ENCODE data around the gene ABCC5.
A peak's percentile ranks its signal among the peaks of the same experiment; 100 is the strongest.

Gene ABCC5

GRCh38 chr3:183892610-183893214 is 125.0 kb downstream of the ABCC5 start:
- DNase-seq (ENCODE audit: low read depth), result no peak

- no peak for DNase-seq (ENCODE audit: low read depth)
Observed at GRCh38 chr3:183885766-183886165, 131.9 kb downstream of the ABCC5 start.

- peak; percentile 82 for DNase-seq (ENCODE audit: low read depth)
Observed at GRCh38 chr3:183884427-183885296, 133.0 kb downstream of the ABCC5 start, which contains the start of gene PARL. Gene PARL (minus strand): TSS chr3:183884880. CDS start chr3:183884846, 34 bp downstream.

GRCh38 chr3:183884097-183884426 is 133.6 kb downstream of the ABCC5 start:
- no peak for DNase-seq (ENCODE audit: low read depth)

GRCh38 chr3:183883291-183884096 is 134.2 kb downstream of the ABCC5 start:
- DNase-seq (ENCODE audit: low read depth), result no peak

- no peak for DNase-seq (ENCODE audit: low read depth)
Observed at GRCh38 chr3:183880121-183880520, 137.6 kb downstream of the ABCC5 start.

- no peak for DNase-seq (ENCODE audit: low read depth)
Observed at GRCh38 chr3:183879243-183879642, 138.4 kb downstream of the ABCC5 start.

- DNase-seq (ENCODE audit: low read depth), result no peak
Observed at GRCh38 chr3:183878071-183878470, 139.6 kb downstream of the ABCC5 start.

- DNase-seq (ENCODE audit: low read depth), result peak; percentile 37
Observed at GRCh38 chr3:183877227-183877626, 140.5 kb downstream of the ABCC5 start.

- no peak for DNase-seq (ENCODE audit: low read depth)
Observed at GRCh38 chr3:183875411-183875810, 142.3 kb downstream of the ABCC5 start.

GRCh38 chr3:183873914-183874313 is 143.8 kb downstream of the ABCC5 start:
- DNase-seq (ENCODE audit: low read depth), result no peak

- DNase-seq (ENCODE audit: low read depth), result no peak
Observed at GRCh38 chr3:183871541-183871940, 146.1 kb downstream of the ABCC5 start.

GRCh38 chr3:183870563-183870962 is 147.1 kb downstream of the ABCC5 start:
- DNase-seq (ENCODE audit: low read depth), result no peak
